Heart left ventricle (tissue), 16 donors: ENCODE measurements around the gene SORCS2. TPM values are rescaled to one million over a fixed set of nuclear protein-coding genes. Genes with fewer than 3 reads are reported as not detected.

Experiments used
- ATAC-seq, 4 donors: fragments of 200-7000 bp; cut with Tn5 transposase; one replicate each; pipeline ENCODE4 v1.9.1; 2020 to 2022; ENCODE audit warnings: moderate library complexity in 4 of 4, mild to moderate bottlenecking in 3 of 4, moderate number of reproducible peaks in 1 of 4
- DNase-seq, 5 donors: peaks; one replicate each; pipeline ENCODE4 v3.0.0-alpha.2; 2020
- H3K27ac ChIP-seq, 12 donors: fragments of 200-600 bp; sonication (generic) in 4 of 12; one replicate each; pipeline versions ENCODE4 v1.5.0 to v1.8.0; 2016 to 2022; ENCODE audit warnings: mild to moderate bottlenecking in 2 of 12
- H3K27me3 ChIP-seq, 9 donors: fragments of 200-600 bp; sonication (generic) in 2 of 9; one replicate each; pipeline versions ENCODE4 v1.5.1 to v1.8.0; 2016 to 2022; ENCODE audit warnings: mild to moderate bottlenecking in 3 of 9
- H3K36me3 ChIP-seq, 9 donors: fragments of 200-600 bp; sonication (generic) in 2 of 9; one replicate each; pipeline versions ENCODE4 v1.5.0 to v1.8.0; 2018 to 2022; ENCODE audit warnings: mild to moderate bottlenecking in 2 of 9
- H3K4me1 ChIP-seq, 12 donors: fragments of 200-600 bp; sonication (generic) in 4 of 12; one replicate each; pipeline versions ENCODE4 v1.5.0 to v1.8.0; 2016 to 2022; ENCODE audit warnings: mild to moderate bottlenecking in 3 of 12
- H3K4me3 ChIP-seq, 12 donors: fragments of 200-600 bp; sonication (generic) in 4 of 12; one replicate each; pipeline versions ENCODE4 v1.5.0 to v1.8.0; 2017 to 2022; ENCODE audit warnings: mild to moderate bottlenecking in 9 of 12, moderate library complexity in 4 of 12
- H3K9me3 ChIP-seq, 12 donors: fragments of 200-600 bp; sonication (generic) in 4 of 12; one replicate each; pipeline versions ENCODE4 v1.5.0 to v1.8.0; 2016 to 2022; ENCODE audit warnings: mild to moderate bottlenecking in 1 of 12
- CTCF ChIP-seq, 12 donors: fragments of 200-600 bp; sonication (generic) in 4 of 12; IDR thresholded peaks; one replicate each; pipeline versions ENCODE4 v1.5.0 to v1.8.0; 2018 to 2022; ENCODE audit warnings: antibody characterized with exemption in 12 of 12, mild to moderate bottlenecking in 5 of 12
- POLR2A ChIP-seq, 2 donors: fragments of 450-650 bp; IDR thresholded peaks; one replicate each; pipeline ENCODE4 v1.6.1; 2017; ENCODE audit warnings: antibody characterized with exemption in 2 of 2, mild to moderate bottlenecking in 2 of 2, moderate library complexity in 2 of 2
- WGBS, 4 donors: extraction: QIAGEN DNeasy Blood & Tissue Kit in 2 of 4; methylation state at CpG; one replicate each; pipeline versions ENCODE4 v1.1.5 to v1.1.7; 2013 to 2018; 5-methylcytosine and 5-hydroxymethylcytosine counted together
- intact Hi-C, 10 donors: fragments of 100-400 bp; cut with DNase I; formaldehyde crosslinking; loops; one replicate each; pipeline versions ENCODE4 v1.11.1 to v1.14.2; 2022
- polyA plus RNA-seq, 2 donors: library from polyadenylated mRNA; stranded (reverse); fragments of 200-250 nt; gene quantifications; one replicate each; pipeline ENCODE4 v1.2.3, GENCODE V29; 2013
- total RNA-seq, 9 donors: library from RNA; depleted of rRNA in 2 of 9; stranded (reverse); fragments of >200 nt in 2 of 9; fragmentation: NEBNext Ultra II Directional in 3 of 9; extraction: Animal tissue kit (Norgen Biotek cat#: 25700) in 3 of 9; gene quantifications; one replicate each; pipeline versions ENCODE4 v1.1.0 to v1.2.4, GENCODE V29; 2016 to 2023
- donor health status: ischemic (EF 13 %, LVEDD 7.1; RV severe dilation, severe dysfunction).
- donor health status: healthy with polysubstance abuse.
- donor health status: DM: no; HTN: yes; CAD: no.
- donor health status: DM: no; HTN: no; CAD: no.
- donor health status: ischemic (EF 25% LVEDD 6.9; RV normal size, moderate dysfunction).
- donor health status: ischemic (EF 25% LVEDD 5.7; RV mildly dilated, moderate dysfunction).
- donor health status: healthy.
- donor health status: DM: yes; HTN: yes; CAD: no.
- donor health status: ischemic (EF 35%, LVEDD 5.7; RV mildly dilated, moderate dysfunction).
- donor health status: nonischemic (EF 11% LVEDD 7.7; RV severe dilation, severe dysfunction).
- donor health status: DM: yes; HTN: yes; CAD: no.
- donor health status: PGD.
- donor health status: ischemic (EF 29% LVEDD 5.4; RV normal size, mild dysfunction).
- donor health status: nonischemic (EF 23%, LVEDD 6.1; RV moderate dilation, normal function).

The SORCS2 gene
- total and polyA plus RNA-seq, 11 donors, result 0.28 to 5.5 (median 2.4) TPM

GRCh38 chr4:7772711-7773385, 580.5 kb downstream of the SORCS2 start:
- peak overlapping the region in 4 of 12 donors; percentile 43 to 48 (median 44) for H3K27ac ChIP-seq
- WGBS, 4 donors, result 67 to 72% (median 70%) methylated on average over 30 to 31 of the region's 31 CpGs

GRCh38 chr4:7773401-7774180, 581.3 kb downstream of the SORCS2 start:
- no peak for DNase-seq
- Histone ChIP-seq H3K4me3 (no peak overlapping the region), H3K27ac (peak overlapping the region in 3 of 12 donors; percentile 43 to 48 (median 45)), H3K36me3 (peaks cover 0 to 80% (median 55%) of the 10 kb centered on the region in 9 donors), H3K9me3 (no peaks in the 10 kb centered on the region), H3K4me1 (peaks cover 0 to 15% (median 0%) of the 10 kb centered on the region in 12 donors), H3K27me3 (no peaks in the 10 kb centered on the region)
- no peak for TF ChIP-seq POLR2A (IDR thresholded peaks at IDR 0.05)
- TF ChIP-seq CTCF (IDR thresholded peaks at IDR 0.05), result no peak
- 90 to 96% (median 92%) methylated on average over 23 to 24 of the region's 24 CpGs for WGBS, 4 donors
- no peak for ATAC-seq
- intact Hi-C loops, result loop anchor here in 1 of 10 donors (10.0 kb wide), 1 partner anchor 211 kb away; no protein-coding TSS in a partner anchor

More at GRCh38 chr4:7772711-7773385, 580.5 kb downstream of the SORCS2 start:
- intact Hi-C loops, result loop anchor here in 1 of 10 donors (10.0 kb wide), 1 partner anchor 212 kb away; no protein-coding TSS in a partner anchor
- TF ChIP-seq CTCF (IDR thresholded peaks at IDR 0.05) (no peak), POLR2A (IDR thresholded peaks at IDR 0.05) (no peak)
- Histone ChIP-seq H3K27me3 (no peaks in the 10 kb centered on the region), H3K9me3 (no peaks in the 10 kb centered on the region), H3K36me3 (peaks cover 0 to 80% (median 55%) of the 10 kb centered on the region in 9 donors), H3K4me1 (peaks cover 0 to 10% (median 0%) of the 10 kb centered on the region in 12 donors), H3K4me3 (no peak overlapping the region)
- DNase-seq, result peak; percentile 50 to 76 (median 63)
- ATAC-seq, result peak; percentile 38 to 81 (median 58)

GRCh38 chr4:7774301-7775294, 582.3 kb downstream of the SORCS2 start:
- H3K36me3 ChIP-seq, result peaks cover 0 to 70% (median 51%) of the 10 kb centered on the region in 9 donors

More at GRCh38 chr4:7774301-7775294, 582.3 kb downstream of the SORCS2 start:
- no peaks in the 10 kb centered on the region for H3K27me3 ChIP-seq
- H3K27ac ChIP-seq, result no peak overlapping the region
- no peak for TF ChIP-seq POLR2A (IDR thresholded peaks at IDR 0.05)
- TF ChIP-seq CTCF (IDR thresholded peaks at IDR 0.05), result no peak
- peaks cover 0 to 23% (median 4%) of the 10 kb centered on the region in 12 donors for H3K4me1 ChIP-seq
- WGBS, 4 donors, result 94 to 96% (median 95%) methylated on average over 18 to 22 of the region's 22 CpGs
- intact Hi-C loops, result loop anchor here in 1 of 10 donors (10.0 kb wide), 1 partner anchor 210 kb away; no protein-coding TSS in a partner anchor
- DNase-seq (peak in 1 of 5 donors; percentile 12), ATAC-seq (no peak)
- no peaks in the 10 kb centered on the region for H3K9me3 ChIP-seq
- H3K4me3 ChIP-seq, result no peak overlapping the region
